Eye (tissue), 1 donor: Measurements from ENCODE around the gene HLF.
"Not testable (repeated sequence)": the region's sequence is repeated elsewhere in the genome, so short reads cannot be mapped to it uniquely, and the experiment has no call there.

Experiments
- DNase-seq: peaks from one replicate; pipeline ENCODE4 v3.0.0-alpha.2; 2015

Gene HLF

DNA sequence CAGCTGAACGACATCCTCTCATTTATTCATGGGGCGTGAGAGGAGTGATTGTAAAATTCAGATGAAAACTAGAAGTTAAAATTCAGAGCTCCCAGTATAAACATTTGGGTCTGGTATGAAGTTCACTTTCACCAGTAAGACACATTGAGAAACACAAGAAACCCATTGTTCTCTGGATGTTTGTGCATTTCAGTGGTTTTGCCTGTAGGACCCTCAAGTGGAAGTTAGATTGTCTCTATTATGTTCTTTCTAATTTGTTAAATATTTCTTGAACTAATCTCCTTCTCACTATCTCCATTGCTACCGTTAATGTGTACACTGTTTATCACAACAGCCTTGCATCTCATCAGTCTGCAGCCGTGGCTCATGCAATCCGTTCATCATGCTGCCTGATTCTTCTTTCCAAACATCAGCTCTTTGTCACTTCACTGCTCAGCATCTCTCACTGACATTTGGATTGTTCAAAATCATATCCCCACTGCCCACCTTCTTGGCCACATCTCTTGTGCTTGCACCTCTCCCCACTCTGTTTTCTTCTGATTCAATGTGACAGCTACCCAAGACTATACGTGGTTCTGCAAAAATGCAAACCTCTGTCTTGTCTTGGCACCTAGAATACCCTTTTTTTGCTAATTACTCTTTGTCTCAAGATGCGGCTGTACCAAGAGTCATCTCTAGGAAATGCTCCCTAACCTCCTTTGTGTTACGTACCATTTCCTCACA, 49.5 kb downstream of the HLF start:
- no peak for DNase-seq

DNA sequence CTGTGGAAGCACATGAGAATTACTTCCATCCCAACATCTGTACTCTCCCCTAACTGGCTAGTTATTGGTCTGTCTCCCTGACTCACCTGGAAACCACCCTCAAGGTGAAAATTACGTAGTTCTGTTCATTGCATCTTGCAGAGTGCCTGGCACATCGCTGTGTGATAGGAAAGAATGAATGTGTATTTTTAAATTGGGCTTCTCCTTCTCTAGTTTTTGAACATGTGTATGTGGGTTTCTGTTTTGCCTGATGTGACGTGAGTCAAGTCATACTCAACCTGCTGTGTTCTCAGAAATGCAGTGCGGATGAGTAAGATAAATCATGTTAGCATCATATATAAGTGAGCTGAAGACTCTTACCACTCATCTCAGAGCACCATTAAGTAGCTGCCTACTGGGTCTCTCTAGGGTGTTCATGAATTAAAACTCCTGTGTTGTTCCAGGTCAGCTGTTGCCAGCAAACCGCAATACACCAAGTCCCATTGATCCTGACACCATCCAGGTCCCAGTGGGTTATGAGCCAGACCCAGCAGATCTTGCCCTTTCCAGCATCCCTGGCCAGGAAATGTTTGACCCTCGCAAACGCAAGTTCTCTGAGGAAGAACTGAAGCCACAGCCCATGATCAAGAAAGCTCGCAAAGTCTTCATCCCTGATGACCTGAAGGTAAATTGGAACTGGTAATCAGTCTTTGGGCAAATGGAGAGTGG, 50.2 kb downstream of the HLF start:
- DNase-seq, result no peak

DNA sequence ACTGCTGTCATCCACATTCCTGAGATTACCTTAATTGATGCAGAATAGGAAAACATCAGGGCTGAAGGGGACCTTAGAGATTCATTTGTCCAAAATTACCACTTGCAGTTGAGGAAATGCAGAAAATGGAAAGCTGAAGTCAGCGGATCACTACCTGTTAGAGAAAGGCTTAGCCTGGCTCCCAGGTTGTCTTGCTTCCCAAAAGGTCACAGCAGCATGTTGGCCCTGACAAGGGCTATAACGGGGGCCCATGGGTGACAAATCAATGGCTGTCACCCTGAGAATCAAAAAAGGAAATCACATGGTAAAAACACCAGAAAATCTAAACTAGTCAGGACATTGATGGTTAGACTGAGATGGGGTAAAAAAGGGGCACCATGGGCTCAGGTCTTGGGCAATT, 51.7 kb downstream of the HLF start:
- no peak for DNase-seq

DNA sequence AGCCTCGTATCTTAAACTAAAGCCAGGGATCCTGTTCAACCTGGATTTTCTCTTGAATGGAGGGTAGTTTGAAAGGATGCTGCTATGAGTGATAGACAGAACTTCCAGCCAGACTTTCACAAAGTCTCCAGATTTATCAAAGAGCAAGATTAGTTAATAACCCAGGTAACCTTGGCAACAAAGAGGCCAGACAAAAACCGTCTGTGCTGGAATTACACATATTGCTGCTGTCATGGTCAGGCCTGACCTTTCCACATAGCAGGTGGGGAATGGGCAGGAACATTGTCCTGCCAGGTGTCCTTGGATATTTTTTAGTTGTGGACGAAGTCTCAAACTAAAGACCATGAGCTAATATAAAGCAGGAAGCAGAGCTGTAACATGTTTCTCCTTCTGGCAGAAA, 52.5 kb downstream of the HLF start:
- DNase-seq, result no peak

DNA sequence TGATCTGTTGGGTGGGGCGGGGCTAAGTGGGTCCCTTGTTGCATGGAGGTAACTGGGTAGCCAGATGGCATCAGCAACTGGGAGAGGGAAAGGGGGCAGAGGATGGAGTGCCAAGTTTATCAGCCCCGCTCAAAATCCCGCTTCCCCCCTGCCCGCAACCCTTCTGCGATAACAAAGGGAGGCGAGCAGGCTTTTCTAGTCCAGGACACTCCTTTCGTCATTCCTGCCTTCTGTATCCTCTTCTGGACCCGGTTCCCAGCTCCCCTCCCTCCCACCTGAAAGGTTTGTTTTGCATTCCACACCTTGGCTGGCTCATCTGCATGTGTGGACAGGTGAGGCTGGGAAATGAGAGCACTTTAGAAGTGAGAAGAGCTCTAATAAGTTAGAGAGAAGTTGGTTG, 53.3 kb downstream of the HLF start:
- DNase-seq, result no peak

DNA sequence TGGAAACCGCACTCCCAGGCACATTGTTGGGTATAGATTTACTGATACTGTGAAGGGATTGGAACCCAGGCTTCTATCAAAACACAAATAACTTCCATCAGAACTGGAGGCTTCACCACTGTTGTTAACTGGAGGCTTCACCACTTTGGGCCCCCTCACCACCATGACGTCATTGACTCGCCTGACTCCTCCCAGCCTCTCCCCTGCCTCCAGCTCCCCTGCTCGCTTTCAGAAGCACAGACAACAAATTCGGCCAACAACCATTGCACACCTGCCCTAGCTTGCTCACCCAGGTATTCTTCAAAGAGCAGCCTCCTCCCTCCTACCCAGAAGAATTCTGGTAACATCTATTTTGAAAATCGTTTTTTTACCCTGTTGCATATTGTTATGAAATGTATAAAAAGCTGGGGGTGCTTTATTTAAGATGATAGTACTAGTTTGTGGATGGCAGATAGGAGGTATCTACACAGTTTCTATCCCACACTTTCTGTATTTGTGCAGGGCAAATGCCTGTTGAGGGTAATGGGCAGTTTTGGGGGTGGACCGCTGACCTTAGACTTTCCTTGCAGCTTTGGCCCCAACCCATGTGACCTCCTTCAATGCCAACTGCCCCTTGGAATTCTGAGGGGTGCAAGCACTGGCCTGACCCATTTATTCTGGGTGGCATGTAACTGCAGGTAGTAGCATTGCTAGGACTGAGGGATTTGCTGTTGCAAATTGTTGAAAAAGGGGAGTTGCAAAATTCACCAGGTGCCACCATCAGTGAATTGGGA, 54.1 kb downstream of the HLF start:
- no peak for DNase-seq

DNA sequence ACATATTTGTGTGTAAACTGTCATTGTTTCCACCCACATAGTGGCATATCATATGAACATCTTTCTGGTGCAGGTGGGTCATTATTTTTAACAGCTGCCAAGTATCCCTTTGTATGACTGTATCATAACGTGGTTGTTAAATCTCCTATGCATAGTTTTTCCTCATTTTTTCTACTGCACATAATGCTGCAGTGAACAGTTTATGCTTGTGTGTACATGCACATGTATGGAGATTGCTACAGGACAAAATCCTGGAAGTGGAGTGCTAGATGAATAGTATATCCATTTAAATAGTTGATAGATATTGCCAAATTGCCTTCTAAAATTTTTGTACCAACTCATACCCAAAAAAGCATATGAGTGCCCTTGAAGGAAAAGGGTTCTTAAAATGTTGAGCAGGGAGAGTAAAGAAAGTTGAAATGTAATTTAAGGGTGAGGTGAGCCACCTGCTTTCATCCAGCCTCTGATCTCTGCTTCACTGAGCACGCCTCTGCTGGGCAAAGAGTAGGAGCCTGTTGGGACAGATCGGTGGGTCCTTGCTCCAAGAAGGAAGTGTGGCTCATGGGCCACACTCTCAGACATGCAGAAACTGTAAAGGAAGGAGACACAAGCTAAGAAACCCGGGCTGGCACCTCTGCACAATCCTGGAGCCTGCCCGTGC, 55.3 kb downstream of the HLF start:
- no peak for DNase-seq

DNA sequence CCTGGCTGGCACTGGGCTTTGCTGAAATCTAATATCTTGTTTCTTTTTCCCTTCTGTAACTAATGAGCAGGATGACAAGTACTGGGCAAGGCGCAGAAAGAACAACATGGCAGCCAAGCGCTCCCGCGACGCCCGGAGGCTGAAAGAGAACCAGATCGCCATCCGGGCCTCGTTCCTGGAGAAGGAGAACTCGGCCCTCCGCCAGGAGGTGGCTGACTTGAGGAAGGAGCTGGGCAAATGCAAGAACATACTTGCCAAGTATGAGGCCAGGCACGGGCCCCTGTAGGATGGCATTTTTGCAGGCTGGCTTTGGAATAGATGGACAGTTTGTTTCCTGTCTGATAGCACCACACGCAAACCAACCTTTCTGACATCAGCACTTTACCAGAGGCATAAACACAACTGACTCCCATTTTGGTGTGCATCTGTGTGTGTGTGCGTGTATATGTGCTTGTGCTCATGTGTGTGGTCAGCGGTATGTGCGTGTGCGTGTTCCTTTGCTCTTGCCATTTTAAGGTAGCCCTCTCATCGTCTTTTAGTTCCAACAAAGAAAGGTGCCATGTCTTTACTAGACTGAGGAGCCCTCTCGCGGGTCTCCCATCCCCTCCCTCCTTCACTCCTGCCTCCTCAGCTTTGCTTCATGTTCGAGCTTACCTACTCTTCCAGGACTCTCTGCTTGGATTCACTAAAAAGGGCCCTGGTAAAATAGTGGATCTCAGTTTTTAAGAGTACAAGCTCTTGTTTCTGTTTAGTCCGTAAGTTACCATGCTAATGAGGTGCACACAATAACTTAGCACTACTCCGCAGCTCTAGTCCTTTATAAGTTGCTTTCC, 56.0 kb downstream of the HLF start:
- DNase-seq, result no peak

DNA sequence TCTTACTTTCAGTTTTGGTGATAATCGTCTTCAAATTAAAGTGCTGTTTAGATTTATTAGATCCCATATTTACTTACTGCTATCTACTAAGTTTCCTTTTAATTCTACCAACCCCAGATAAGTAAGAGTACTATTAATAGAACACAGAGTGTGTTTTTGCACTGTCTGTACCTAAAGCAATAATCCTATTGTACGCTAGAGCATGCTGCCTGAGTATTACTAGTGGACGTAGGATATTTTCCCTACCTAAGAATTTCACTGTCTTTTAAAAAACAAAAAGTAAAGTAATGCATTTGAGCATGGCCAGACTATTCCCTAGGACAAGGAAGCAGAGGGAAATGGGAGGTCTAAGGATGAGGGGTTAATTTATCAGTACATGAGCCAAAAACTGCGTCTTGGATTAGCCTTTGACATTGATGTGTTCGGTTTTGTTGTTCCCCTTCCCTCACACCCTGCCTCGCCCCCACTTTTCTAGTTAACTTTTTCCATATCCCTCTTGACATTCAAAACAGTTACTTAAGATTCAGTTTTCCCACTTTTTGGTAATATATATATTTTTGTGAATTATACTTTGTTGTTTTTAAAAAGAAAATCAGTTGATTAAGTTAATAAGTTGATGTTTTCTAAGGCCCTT, 56.8 kb downstream of the HLF start:
- DNase-seq, result no peak

DNA sequence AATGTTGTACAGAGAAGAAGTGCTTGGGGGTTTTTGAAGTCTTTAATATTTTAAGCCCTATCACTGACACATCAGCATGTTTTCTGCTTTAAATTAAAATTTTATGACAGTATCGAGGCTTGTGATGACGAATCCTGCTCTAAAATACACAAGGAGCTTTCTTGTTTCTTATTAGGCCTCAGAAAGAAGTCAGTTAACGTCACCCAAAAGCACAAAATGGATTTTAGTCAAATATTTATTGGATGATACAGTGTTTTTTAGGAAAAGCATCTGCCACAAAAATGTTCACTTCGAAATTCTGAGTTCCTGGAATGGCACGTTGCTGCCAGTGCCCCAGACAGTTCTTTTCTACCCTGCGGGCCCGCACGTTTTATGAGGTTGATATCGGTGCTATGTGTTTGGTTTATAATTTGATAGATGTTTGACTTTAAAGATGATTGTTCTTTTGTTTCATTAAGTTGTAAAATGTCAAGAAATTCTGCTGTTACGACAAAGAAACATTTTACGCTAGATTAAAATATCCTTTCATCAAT, 57.8 kb downstream of the HLF start:
- no peak for DNase-seq

DNA sequence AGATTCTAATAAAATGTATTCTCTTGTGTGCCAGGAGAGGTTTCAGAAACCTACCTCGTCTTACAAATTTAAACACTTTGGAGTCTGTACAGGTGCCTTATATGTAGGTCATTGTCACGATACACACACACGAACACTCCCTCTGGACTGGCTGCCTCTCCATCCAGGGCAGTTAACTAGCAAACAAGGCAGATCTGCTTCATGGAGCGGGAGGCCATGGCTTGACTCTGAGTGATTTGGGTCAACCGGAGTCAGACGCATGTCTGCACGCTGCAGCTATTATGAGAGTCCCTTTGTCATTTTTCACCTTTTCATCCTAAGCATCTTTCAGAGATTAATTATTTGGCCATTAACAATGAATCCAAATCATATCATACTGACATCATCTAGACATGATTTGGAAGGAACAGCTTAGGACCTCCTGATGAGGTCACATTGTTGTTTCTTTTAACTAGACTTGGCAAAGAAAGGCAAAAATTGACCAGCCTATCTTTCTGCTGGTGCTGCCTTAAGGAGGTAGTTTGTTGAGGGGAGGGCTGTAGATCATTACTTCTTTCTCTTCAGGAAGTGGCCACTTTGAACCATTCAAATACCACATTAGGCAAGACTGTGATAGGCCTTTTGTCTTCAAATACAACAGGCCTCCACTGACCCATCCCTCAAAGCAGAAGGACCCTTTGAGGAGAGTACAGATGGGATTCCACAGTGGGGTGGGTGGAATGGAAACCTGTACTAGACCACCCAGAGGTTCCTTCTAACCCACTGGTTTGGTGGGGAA, 58.9 kb downstream of the HLF start:
- peak; percentile 13 for DNase-seq

DNA sequence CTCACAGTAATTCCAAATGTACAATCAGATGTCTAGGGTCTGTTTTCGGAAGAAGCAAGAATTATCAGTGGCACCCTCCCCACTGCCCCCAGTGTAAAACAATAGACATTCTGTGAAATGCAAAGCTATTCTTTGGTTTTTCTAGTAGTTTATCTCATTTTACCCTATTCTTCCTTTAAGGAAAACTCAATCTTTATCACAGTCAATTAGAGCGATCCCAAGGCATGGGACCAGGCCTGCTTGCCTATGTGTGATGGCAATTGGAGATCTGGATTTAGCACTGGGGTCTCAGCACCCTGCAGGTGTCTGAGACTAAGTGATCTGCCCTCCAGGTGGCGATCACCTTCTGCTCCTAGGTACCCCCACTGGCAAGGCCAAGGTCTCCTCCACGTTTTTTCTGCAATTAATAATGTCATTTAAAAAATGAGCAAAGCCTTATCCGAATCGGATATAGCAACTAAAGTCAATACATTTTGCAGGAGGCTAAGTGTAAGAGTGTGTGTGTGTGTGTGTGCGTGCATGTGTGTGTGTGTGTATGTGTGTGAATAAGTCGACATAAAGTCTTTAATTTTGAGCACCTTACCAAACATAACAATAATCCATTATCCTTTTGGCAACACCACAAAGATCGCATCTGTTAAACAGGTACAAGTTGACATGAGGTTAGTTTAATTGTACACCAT, 59.7 kb downstream of the HLF start:
- no peak for DNase-seq

DNA sequence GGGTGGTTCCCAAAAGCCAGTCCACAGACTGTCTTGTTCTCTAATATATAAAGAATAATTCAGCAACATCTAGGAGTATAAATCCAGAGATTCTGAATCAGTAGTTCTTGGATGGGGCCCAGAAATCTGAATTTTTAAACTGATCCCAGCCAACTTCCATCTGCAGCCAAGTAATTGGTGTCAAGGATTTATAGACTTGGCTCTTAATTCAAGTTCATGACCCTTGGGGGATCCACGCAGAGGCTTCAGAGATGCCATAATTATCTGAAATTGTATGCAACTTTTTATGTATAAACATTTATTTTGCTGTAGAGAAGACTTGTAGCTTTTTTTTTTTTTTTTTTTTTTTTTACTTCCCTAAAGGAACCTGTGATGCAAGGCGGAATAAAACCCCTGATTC, 60.6 kb downstream of the HLF start:
- DNase-seq, result no peak

DNA sequence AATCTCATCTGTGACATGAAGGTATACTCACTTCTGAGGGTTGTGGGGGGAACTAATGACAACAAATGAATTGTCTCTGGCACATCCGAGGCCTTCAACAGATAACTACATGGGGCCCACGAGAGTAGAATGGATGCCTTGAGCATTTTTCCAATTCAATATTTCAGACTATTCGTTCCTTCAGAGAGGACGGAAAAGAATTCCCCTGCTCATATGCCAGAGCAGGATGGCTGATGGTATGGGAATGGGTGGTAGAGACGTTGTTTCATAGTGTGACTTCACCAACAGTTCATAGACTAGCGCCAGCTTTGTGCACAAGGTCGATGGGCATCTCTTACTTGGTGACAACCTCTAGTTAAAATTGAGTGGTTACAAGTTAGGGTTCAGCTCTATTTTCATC, 61.3 kb downstream of the HLF start:
- DNase-seq, result no peak

DNA sequence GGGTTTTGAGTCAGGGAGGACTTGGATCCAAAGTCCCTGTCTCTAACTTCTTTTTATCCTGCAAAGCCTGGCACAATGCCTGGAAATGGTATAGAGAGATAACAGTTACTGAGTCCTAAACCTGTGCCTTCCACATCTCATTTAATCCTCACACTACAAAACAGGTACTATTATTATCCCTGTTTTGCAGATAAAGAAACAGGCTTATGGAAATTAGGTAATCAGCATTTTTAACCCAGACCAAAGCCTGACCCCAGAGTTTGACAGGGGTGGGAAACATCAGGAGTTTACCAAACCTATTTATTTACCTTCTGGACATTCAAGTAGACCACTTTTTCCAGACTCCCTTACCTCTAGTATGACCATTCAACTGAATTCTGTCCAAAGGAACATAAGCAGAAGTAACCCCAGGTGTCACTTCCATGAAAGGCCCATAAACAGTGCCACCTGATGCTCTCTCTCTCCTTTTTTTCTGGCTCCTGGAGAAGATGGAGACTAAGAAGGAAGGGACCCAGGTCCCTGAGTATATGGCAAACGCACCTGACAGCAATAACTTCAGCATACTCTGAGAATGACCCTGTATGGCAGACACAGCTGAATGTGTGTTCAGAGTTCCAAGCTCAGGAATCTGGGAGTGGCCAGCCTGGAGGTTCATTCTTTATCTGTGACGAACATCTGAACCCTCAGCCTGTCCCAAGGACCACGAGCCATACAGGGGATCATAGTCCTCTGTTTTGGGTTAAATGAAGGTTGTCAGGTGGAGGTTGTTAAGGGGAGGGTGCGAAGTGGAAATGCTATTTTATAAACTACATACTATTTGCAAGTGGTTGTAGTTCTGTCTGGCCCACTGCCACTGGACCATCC, 62.7 kb downstream of the HLF start:
- no peak for DNase-seq

DNA sequence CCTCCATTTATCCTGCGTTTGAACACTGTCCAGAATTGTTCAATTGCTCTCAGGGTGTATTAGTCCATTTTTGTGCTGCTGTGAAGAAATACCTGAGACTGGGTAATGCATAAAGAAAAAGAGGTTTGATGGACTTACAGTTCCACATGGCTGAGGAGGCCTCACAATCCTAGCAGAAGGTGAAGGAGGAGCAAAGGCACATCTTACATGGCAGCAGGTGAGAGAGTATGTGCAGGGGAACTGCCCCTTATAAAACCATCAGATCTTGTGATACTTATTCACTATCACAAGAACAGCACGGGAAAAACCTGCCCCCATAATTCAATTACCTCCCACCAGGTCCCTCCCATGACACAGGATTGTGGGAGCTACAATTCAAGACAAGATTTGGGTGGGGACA, 63.8 kb downstream of the HLF start:
- DNase-seq, result not testable (repeated sequence)

DNA sequence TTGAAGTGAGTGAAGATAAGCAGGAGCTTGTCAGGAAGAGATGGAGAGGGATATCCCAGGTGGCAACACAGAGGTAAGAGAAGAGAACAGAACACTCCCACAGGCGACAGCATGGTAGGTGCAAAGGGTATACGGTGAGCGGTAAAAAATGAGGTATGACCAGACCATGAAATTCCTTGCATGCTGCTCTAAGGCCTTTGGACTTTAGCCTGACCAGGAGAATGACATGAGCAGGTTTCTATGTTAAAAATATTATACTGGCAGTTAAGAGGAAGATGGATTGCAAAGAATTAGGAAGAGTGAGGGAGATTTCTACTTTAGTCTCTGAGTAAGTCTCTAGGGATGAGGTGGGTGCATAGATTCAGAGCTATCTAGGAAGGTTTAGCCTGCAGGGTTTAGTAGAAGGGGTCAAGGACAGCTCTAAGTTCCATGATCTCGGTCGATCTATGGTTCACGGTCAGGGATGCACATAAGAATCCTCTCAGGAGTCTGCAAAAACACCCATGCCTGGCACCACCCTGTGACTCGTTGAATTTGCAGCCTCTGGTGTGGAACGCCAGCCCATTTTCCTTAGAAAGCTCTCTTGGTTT, 65.7 kb downstream of the HLF start:
- DNase-seq, result no peak

DNA sequence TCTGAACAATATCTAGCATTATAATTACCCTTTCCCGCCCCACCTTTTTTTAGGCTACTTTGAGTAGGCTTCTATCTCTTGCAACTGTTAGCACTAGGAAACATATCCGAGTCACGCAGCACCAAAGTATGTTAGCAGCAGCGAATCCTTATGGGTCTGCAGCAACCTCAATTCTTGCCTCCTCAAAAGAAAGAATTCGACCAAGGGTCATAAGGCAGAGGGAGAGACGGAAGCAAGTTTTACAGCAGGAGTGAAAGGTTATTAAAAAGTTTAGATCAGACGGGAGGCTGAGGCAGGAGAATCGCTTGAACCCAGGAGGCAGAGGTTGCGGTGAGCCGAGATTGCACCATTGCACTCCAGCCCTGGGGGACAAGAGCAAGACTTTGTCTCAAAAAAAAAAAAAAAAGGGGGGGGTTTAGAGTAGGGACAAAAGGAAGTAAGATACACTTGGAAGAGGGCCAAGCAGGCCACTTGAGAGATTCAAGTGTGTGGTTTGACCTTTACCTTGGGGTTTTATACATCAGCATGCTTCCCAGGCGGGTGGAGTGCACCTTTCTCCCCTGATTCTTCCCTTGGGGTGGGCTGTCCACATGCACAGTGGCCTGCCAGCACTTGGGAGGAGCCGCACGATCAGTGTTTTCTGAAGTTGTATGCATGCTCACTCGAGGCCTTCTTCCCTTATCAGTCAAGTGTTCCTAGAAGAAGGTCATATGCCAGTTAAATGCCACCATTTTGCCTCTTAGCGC, 67.7 kb downstream of the HLF start:
- DNase-seq, result no peak
